OCI-M1 (cell line): ENCODE results near the gene CPM.
"Not testable (repeated sequence)": the region's sequence is repeated elsewhere in the genome, so short reads cannot be mapped to it uniquely, and the experiment has no call there.

Experiments used
- DNase-seq: peaks from one replicate; lab custom pipeline; 2025; lab: John Stamatoyannopoulos, UW

Gene CPM

DNA sequence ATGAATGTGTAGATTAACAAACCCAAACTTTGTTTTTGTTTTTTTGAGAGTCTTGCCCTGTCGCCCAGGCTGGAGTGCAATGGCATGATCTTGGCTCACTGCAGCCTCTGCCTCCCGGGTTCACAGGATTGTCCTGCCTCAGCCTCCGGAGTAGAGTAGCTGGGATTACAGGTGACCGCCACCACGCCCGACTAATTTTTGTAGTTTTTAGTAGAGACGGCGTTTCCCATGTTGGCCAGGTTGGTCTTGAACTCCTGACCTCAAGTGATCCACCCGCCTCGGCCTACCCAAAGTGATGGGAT lies 125.7 kb downstream of the CPM start:
- DNase-seq: not testable (repeated sequence)

DNA sequence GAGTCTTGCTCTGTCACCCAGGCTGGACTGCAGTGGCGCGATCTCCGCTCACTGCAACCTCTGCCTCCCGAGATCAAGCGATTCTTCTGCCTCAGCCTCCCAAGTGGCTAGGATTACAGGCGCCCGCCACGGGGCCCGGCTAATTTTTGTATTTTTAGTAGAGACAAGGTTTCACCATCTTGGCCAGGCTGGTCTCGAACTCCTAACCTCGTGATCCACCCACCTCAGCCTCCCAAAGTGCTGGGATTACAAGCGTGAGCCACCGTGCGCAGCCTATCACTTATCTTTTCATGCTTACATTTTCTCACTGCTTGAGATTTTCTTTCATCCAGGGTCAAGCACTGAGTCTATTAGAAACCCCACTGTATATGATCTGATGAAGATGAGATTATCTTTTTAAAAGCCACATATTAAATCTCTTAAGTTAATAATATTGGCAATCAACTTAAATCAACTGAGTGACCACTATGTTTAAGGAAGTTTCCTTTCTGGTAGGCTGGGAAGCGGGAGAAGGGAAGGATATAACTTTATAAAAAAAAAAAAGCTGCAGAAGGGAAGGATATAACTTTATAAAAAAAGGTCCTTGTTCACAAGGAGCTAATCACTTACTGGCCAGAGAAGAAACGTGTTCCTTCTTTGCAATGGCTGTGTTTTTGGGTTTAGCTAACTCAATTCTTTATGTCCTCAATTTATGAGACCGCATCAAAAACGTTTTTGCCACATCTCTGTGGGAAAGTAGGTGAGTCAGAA lies 126.3 kb downstream of the CPM start:
- DNase-seq: no peak

DNA sequence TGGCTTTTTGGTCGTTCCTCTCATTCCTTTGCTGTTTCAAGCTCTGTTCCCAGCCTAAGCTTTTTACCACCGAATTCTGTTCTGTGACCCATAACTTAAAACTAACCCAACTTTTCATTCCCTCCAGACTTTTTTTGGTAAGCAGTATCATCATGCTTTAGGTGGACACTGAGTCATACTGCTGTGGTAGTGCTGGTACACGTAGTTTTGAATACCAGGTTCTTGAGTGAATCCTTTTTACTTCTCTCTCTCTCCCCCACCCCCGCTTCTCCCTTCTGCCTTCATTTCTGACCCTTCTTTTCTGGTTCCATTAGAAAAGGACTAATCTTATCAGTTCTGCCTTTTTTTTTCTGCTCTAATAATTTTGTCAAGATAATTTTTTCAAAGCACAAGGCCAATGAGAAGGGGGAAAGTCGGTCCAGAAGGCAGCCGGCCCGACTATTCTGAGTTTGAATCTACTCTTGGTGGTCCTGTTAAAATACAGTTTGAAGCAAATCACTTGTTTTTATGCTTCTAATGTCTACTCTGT lies 127.3 kb downstream of the CPM start:
- no peak for DNase-seq

DNA sequence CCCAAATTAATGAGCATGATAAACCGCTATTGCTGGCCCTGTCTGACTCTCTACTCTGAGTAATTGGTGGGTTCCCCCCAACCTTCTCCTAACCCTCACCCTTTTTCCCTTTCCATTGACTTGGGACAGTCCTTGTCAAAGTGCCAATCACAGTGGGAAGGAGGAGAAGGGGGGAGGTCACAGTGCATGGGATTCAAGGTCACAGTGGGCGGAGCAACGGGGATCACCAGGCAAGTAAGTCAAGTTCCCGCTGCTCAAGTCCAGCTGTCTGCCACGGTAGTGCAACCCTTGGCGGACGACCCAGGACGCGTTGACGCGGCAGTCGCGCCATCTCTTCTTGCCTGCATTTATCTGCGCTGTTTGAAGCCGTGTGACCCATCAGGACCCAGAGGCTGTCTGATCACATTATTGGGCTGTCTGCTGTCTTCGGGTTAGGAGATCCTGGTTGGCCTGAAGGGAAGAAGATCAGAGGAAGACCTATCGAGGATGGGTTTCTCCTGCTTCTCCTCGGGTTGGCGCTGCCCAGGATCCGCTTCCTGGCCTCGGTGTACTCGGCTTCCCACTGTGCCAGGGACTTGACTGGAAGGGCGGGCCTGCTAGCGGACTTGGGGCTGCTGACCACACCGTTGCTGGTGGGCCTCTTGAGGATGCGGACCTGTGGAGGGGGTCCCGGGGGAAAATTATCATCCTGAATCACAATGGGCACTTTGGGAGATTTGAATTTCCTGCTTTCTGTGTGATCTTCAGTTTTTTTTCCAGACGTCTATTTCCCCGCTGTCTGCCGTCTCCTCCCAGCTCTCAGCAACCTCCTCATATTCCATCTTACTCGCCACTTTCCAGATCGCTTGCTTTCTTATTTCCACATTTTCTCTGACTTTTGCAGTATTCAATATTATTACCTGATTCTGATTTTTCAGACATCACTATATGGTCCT lies 128.0 kb downstream of the CPM start:
- DNase-seq: no peak

DNA sequence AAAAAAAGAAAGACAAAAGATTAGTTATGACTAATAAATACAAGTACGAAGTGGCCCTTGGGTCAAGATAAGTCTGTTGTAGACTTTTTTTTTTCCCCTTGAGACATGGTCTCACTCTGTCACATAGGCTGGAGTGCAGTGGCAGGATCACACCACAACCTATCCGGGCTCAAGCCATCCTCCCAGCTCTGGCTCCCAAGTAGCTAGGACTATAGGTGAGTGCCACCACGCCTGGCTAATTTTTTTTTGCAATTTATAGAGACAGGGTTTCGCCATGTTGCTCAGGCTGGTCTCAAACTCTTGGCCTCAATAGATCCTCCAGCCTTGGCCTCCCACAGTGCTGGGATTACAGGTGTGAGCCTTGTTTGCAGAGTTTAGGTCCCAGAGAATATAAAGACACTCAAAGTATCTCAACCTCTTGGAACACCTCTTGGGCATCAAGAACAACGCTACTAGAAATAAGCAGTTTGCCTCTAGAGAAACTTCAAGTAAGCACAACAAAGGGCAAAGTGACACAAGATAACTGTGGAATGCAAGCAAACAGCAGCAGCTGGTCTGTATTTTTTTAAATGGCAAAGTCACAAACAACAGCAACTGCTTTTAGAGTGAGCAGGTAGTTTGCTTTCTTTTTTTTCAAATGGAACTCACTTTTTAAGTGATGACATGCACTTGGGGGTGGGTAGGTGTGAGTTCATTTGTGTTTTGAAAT lies 128.9 kb downstream of the CPM start:
- no peak for DNase-seq

DNA sequence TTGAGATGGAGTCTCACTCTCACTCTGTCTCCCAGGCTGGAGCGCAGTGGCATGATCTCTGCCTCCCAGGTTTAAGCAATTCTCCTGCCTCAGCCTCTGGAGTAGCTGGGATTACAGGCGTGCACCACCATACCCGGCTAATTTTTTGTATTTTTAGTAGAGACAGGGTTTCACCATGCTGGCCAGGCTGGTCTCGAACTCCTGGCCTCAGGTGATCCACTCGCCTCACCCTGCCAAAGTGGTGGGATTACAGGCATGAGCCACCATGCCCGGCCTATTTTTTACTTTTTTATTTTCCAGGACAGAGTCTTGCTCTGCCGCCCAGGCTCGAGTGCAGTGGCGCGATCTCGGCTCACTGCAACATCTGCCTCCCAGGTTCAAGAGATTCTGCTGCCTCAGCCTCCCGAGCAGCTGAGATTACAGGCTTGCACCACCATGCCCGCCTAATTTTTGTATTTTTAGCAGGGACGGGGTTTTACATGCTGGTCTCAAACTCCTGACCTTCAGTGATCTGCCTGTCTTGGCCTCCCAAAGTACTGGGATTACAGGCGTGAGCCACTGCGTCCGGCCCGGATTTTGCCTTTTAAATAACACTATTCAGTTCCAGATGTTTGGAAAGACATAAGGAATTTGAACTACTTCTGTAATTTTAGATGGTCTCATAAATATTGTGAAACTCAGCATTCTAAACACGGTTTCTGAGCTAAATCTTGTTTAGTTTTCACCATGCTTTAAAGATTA lies 129.9 kb downstream of the CPM start:
- not testable (repeated sequence) for DNase-seq

DNA sequence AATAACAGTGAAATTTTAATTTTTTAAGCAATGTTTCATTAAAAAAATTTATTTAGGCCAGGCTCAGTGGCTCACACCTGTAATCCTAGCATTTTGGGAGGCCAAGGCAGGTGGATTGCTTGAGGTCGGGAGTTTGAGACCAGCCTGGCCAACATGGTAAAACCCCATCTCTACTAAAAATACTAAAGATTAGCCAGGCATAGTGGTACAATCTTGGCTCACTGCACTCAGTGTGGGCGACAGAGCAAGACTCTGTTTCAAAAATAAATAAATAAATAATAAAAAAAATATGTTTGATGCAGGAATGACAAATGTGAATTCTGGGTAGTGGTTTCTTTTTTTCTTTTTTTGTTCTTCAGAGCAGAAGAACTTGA lies 130.6 kb downstream of the CPM start:
- not testable (repeated sequence) for DNase-seq
